Stimulated activated CD8-positive, alpha-beta memory T cell treated with anti-CD3 and anti-CD28 coated beads, Interleukin-12 subunit alpha, Interleukin-12 subunit beta, amount 100 ng/mL, for 24 hours (primary cell): Measurements from ENCODE around the gene MARCHF9.
"Not testable (repeated sequence)": the region's sequence is repeated elsewhere in the genome, so short reads cannot be mapped to it uniquely, and the experiment has no call there.

ENCODE experiments used
- DNase-seq: peaks from one replicate; pipeline ENCODE4 v3.0.0-alpha.2; 2020; ENCODE audit errors: extremely low read depth

MARCHF9 gene

GRCh38 chr12:57754411-57755193 is at the start of gene MARCHF9:
Gene MARCHF9 (plus strand): TSS chr12:57755103. CDS start chr12:57755529, 426 bp downstream.
- DNase-seq: no peak

GRCh38 chr12:57707250-57707649 is 47.7 kb upstream of the MARCHF9 start:
- no peak for DNase-seq

- no peak for DNase-seq
Measured at GRCh38 chr12:57708296-57708695, 46.6 kb upstream of the MARCHF9 start.

- DNase-seq: no peak
Measured at GRCh38 chr12:57712701-57713100, 42.2 kb upstream of the MARCHF9 start.

- DNase-seq: no peak
Measured at GRCh38 chr12:57713209-57713608, 41.7 kb upstream of the MARCHF9 start.

GRCh38 chr12:57715036-57715748 is 39.7 kb upstream of the MARCHF9 start:
- DNase-seq: not testable (repeated sequence)

GRCh38 chr12:57715786-57716185 is 39.1 kb upstream of the MARCHF9 start:
- DNase-seq: no peak

GRCh38 chr12:57716305-57716704 is 38.6 kb upstream of the MARCHF9 start:
- DNase-seq: no peak

GRCh38 chr12:57717131-57717530 is 37.8 kb upstream of the MARCHF9 start:
- DNase-seq: no peak

GRCh38 chr12:57717846-57718640 is 36.9 kb upstream of the MARCHF9 start:
- DNase-seq: no peak

GRCh38 chr12:57718641-57719528 is 36.0 kb upstream of the MARCHF9 start:
- DNase-seq: no peak

- no peak for DNase-seq
Measured at GRCh38 chr12:57719777-57720605, 34.9 kb upstream of the MARCHF9 start.

- DNase-seq: no peak
Measured at GRCh38 chr12:57720606-57721595, 34.0 kb upstream of the MARCHF9 start.

GRCh38 chr12:57721846-57722608 is 32.9 kb upstream of the MARCHF9 start:
- DNase-seq: not testable (repeated sequence)

GRCh38 chr12:57722716-57723629 is 31.9 kb upstream of the MARCHF9 start:
- DNase-seq: no peak

- DNase-seq: no peak
Measured at GRCh38 chr12:57723630-57723962, 31.3 kb upstream of the MARCHF9 start.
